Activated T-helper 9 cell treated with anti-CD3 and anti-CD28 coated beads, Interleukin-2, amount 50 U/mL, for 16 hours (primary cell): ENCODE measurements around the gene ZBTB7B.

Experiments
- DNase-seq: peaks from one replicate; pipeline ENCODE4 v3.0.0-alpha.2; 2020; ENCODE audit warnings: low read depth

ZBTB7B gene

DNA sequence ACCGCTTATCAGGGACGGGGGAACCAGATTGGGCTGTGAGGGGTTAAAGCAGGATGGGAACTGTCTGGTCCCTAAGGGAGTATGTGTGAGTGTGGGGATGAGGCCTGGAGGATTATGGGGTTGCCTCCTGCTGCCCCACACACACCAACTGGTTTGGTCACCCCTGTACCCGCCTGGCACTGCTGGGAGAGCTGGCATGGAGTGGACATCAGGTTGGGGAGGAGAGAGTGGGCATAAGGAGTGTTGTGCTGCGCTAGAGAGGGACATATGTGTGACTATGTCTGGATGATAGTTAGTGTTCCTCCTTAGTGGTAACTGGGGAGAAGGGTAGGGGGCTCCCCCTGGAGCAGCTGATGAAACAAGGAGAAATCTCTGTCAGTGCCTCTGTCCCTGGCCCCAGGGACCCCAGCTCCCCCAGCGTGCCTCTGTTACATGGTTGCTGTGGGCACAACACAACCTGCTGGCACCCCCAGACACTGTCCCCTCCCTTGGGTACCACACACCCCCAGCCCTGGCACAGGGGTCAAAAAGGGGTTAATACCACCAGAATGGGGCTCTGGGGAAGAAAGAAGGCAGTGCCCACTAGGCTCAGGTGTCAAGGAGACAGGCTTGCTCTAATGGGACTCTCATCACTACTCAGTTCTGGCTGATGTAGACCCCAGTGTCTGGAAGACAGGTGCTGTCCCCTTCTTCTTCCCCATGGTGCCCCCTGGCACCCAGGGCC, 1.9 kb downstream of the ZBTB7B start:
- DNase-seq = no peak

DNA sequence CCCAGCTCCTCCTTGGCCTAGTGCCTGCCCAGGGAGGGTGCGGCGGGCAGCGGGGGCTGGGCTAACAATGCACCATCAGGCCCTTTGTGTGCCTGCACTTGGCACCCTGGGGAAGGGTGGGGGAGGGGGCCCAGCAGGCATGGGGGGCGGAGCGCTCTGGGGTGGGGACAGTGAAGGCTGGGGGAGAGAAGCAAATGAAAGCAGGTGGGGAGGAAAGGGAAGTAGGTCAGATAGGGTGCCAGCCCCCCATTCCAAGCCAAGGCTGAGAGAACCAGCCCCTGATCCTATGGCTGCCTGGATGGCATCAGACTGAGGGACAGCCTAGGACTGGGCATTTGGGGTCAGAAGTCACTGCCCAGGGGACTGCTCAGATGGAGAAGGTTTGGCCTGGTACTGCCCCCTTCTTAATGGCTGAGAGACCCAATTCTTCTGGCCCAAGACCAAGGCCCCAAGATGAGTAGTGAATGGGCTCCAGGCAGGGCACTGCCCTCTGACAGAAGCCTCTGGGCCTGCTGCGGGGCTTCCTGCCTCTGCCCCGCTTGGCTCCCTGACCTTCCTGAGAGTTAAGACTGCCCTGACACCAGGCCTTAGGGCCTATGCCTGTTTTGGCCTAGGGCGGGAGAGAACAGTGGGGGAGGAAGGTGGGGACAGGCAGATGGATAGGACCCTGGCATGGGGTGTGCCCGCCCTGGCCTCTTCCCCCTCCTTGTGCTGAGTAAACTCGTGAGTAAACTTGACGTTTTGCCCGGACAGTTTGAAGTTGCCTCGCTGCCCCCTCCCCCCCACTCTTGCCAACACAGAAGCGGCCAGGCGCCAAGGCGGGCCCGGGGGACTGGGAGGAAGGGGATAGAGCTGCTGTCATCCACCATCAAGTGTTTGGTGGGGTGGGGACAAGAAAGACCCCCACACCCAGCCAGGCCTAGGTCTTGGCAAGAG, 2.7 kb downstream of the ZBTB7B start:
- DNase-seq = no peak

- DNase-seq = no peak
These were observed 4.0 kb downstream of the ZBTB7B start for GRCh38 chr1:155006601-155007101.

- no peak for DNase-seq
These were observed 4.7 kb downstream of the ZBTB7B start for GRCh38 chr1:155007251-155007828.

GRCh38 chr1:155008015-155008941, 5.7 kb downstream of the ZBTB7B start:
- no peak for DNase-seq

DNA sequence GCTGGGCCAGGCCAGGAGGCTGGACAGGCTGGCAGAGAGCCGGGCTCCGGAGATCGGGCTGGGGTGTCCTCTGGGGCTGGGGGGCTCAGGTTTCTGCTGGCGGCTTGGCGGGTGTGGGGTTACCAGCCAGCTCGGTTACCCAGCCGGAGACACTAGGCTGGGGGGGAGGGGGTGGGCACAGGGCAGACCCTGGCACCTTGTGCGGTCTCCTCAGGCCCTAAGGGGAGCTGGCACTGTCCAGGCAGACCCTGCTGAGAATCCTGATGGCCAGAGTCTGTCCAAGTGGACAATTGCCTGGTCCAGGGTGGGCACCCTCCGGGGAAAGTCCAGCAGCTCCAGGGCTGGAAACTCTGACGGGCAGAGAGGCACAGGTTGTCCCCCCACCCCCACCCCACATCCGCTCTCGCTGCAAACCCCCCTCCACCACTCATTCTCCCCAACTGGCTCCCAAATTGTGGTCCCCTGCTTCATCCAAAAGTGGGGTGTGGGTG, 6.7 kb downstream of the ZBTB7B start:
- no peak for DNase-seq

GRCh38 chr1:155009742-155010141, 7.1 kb downstream of the ZBTB7B start:
- no peak for DNase-seq

- DNase-seq = no peak
These were observed 7.8 kb downstream of the ZBTB7B start for GRCh38 chr1:155010211-155010918.

- DNase-seq = no peak
These were observed 8.4 kb downstream of the ZBTB7B start for GRCh38 chr1:155011004-155011416.

- no peak for DNase-seq
These were observed 8.9 kb downstream of the ZBTB7B start for GRCh38 chr1:155011437-155012025.

- no peak for DNase-seq
These were observed 9.5 kb downstream of the ZBTB7B start for GRCh38 chr1:155012026-155012546.

- no peak for DNase-seq
These were observed 10.4 kb downstream of the ZBTB7B start for GRCh38 chr1:155012776-155013602.

DNA sequence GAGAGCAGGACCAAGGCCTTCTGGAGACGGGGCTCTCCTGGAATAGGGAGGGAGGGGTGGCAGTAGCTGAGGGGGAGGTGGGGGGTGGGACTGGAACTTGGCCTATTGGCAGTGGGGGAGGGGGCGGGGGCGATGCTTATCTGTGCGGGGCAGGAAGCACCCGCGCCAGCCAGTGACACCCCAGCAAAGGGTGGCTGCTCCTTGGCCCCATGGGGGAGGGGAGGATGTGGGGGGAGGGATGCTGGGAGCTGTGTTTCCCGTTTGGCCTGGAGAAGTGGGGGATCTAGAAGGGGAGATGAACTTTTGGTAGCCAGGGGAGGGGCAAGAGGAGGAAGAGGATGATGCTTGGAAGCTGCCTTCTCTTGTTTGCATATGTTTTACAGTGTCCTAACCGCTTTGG, 11.0 kb downstream of the ZBTB7B start:
- peak; percentile 23 for DNase-seq

DNA sequence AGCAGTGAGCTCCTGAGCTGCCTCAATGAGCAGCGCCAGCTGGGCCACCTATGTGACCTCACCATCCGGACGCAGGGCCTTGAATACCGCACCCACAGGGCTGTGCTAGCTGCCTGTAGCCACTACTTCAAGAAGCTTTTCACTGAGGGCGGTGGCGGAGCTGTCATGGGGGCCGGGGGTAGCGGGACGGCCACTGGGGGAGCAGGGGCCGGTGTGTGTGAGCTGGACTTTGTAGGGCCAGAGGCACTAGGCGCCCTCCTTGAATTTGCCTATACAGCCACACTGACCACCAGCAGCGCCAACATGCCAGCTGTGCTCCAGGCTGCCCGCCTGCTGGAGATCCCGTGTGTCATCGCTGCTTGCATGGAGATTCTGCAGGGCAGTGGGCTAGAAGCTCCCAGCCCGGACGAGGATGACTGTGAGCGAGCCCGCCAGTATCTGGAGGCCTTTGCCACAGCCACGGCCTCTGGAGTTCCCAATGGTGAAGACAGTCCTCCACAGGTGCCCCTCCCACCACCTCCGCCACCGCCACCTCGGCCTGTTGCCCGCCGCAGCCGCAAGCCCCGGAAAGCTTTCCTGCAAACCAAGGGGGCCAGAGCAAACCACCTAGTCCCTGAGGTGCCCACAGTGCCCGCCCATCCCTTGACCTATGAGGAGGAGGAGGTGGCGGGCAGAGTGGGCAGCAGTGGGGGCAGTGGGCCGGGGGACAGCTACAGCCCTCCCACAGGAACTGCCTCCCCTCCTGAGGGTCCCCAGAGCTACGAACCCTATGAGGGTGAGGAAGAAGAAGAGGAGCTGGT, 12.3 kb downstream of the ZBTB7B start:
- no peak for DNase-seq

GRCh38 chr1:155015527-155016230, 13.1 kb downstream of the ZBTB7B start:
- no peak for DNase-seq

DNA sequence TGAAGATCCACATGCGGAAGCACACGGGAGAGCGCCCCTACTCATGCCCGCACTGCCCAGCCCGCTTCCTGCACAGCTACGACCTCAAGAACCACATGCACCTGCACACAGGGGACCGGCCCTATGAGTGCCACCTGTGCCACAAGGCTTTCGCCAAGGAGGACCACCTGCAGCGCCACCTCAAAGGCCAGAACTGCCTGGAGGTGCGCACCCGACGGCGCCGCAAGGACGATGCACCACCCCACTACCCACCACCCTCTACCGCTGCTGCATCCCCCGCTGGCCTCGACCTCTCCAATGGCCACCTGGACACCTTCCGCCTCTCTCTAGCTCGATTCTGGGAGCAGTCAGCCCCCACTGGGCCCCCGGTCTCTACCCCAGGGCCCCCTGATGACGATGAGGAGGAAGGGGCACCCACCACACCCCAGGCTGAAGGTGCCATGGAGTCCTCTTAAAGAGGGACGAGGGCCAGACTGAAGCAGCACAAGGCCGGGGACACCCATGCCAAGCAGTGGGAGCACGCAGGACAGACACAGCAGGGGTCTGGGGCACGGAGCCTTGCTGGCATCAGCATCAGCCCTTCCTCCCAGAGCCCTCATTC, 13.7 kb downstream of the ZBTB7B start:
- no peak for DNase-seq
